Memory B cell (primary cell): ENCODE data around the gene CDH15.
"Not testable (repeated sequence)": the region's sequence is repeated elsewhere in the genome, so short reads cannot be mapped to it uniquely, and the experiment has no call there.

Source experiments
- ATAC-seq: fragments of 150-1000 bp; cut with Tn5 transposase; 2 replicates; pipeline ENCODE4 v1.10.0; 2021; ENCODE audit warnings: low read depth, mild to moderate bottlenecking, moderate library complexity
- DNase-seq, 2 donors: peaks; one replicate each; pipeline ENCODE4 v3.0.0; 2022; ENCODE audit warnings: low spot score in 2 of 2
- H3K27ac Mint-ChIP-seq: one replicate; pipeline ENCODE4 v1.8.0; 2022; ENCODE audit warnings: mild to moderate bottlenecking, moderate library complexity, mixed read lengths
- H3K27me3 Mint-ChIP-seq: one replicate; pipeline ENCODE4 v1.8.0; 2022; ENCODE audit warnings: mixed read lengths
- H3K36me3 Mint-ChIP-seq: one replicate; pipeline ENCODE4 v1.8.0; 2022; ENCODE audit warnings: mild to moderate bottlenecking, mixed read lengths
- H3K4me1 Mint-ChIP-seq: one replicate; pipeline ENCODE4 v1.8.0; 2022; ENCODE audit warnings: mixed read lengths
- H3K4me3 Mint-ChIP-seq: one replicate; pipeline ENCODE4 v1.8.0; 2022; ENCODE audit warnings: mild to moderate bottlenecking, moderate library complexity, mixed read lengths
- H3K9me3 Mint-ChIP-seq: one replicate; pipeline ENCODE4 v1.8.0; 2022; ENCODE audit warnings: mixed read lengths

The CDH15 gene

GRCh38 chr16:89155851-89156739 lies 15.5 kb upstream of the CDH15 start:
- no peak for ATAC-seq

GRCh38 chr16:89156740-89157645 lies 14.6 kb upstream of the CDH15 start:
- Mint-ChIP-seq H3K27me3 (peaks cover 3% of the 10 kb centered on the region), H3K4me3 (no peak overlapping the region), H3K4me1 (peaks cover 27% of the 10 kb centered on the region), H3K27ac (no peak overlapping the region), H3K36me3 (no peaks in the 10 kb centered on the region), H3K9me3 (no peaks in the 10 kb centered on the region)
- no peak for ATAC-seq
- DNase-seq: no peak

More at GRCh38 chr16:89155851-89156739, 15.5 kb upstream of the CDH15 start:
- H3K4me1 Mint-ChIP-seq: peaks cover 23% of the 10 kb centered on the region
- DNase-seq: no peak
- H3K27ac Mint-ChIP-seq: no peak overlapping the region
- H3K27me3 Mint-ChIP-seq: no peaks in the 10 kb centered on the region
- H3K36me3 Mint-ChIP-seq: peaks cover 5% of the 10 kb centered on the region
- no peaks in the 10 kb centered on the region for H3K9me3 Mint-ChIP-seq
- no peak overlapping the region for H3K4me3 Mint-ChIP-seq

- Mint-ChIP-seq H3K4me1 (peaks cover 27% of the 10 kb centered on the region), H3K27me3 (peaks cover 6% of the 10 kb centered on the region), H3K36me3 (no peaks in the 10 kb centered on the region), H3K9me3 (no peaks in the 10 kb centered on the region), H3K4me3 (no peak overlapping the region), H3K27ac (no peak overlapping the region)
- DNase-seq: no peak
- ATAC-seq: no peak
These were observed 13.8 kb upstream of the CDH15 start for GRCh38 chr16:89157778-89158177.

- no peak overlapping the region for H3K4me3 Mint-ChIP-seq
- H3K4me1 Mint-ChIP-seq: peaks cover 27% of the 10 kb centered on the region
- H3K27me3 Mint-ChIP-seq: peaks cover 6% of the 10 kb centered on the region
- DNase-seq: no peak
- no peaks in the 10 kb centered on the region for H3K9me3 Mint-ChIP-seq
- no peak overlapping the region for H3K27ac Mint-ChIP-seq
- no peaks in the 10 kb centered on the region for H3K36me3 Mint-ChIP-seq
- no peak for ATAC-seq
These were observed 12.3 kb upstream of the CDH15 start for GRCh38 chr16:89159066-89159849.

- peaks cover 22% of the 10 kb centered on the region for H3K4me1 Mint-ChIP-seq
- no peak overlapping the region for H3K27ac Mint-ChIP-seq
- peaks cover 6% of the 10 kb centered on the region for H3K27me3 Mint-ChIP-seq
- H3K4me3 Mint-ChIP-seq: no peak overlapping the region
- H3K9me3 Mint-ChIP-seq: no peaks in the 10 kb centered on the region
- H3K36me3 Mint-ChIP-seq: no peaks in the 10 kb centered on the region
- DNase-seq (no peak), ATAC-seq (no peak)
These were observed 11.6 kb upstream of the CDH15 start for GRCh38 chr16:89159850-89160354.

GRCh38 chr16:89160977-89161701 lies 10.4 kb upstream of the CDH15 start:
- no peaks in the 10 kb centered on the region for H3K36me3 Mint-ChIP-seq
- DNase-seq (no peak), ATAC-seq (no peak)
- H3K27ac Mint-ChIP-seq: no peak overlapping the region
- H3K4me1 Mint-ChIP-seq: peaks cover 16% of the 10 kb centered on the region
- no peaks in the 10 kb centered on the region for H3K9me3 Mint-ChIP-seq
- no peak overlapping the region for H3K4me3 Mint-ChIP-seq
- peaks cover 10% of the 10 kb centered on the region for H3K27me3 Mint-ChIP-seq

GRCh38 chr16:89161763-89162713 lies 9.5 kb upstream of the CDH15 start:
- no peaks in the 10 kb centered on the region for H3K9me3 Mint-ChIP-seq
- ATAC-seq (peak; percentile 82), DNase-seq (no peak)
- H3K27me3 Mint-ChIP-seq: peaks cover 13% of the 10 kb centered on the region
- no peak overlapping the region for H3K27ac Mint-ChIP-seq
- H3K36me3 Mint-ChIP-seq: no peaks in the 10 kb centered on the region
- H3K4me3 Mint-ChIP-seq: no peak overlapping the region
- H3K4me1 Mint-ChIP-seq: peaks cover 19% of the 10 kb centered on the region

- DNase-seq (no peak), ATAC-seq (no peak)
- Mint-ChIP-seq H3K4me1 (peaks cover 21% of the 10 kb centered on the region), H3K4me3 (no peak overlapping the region), H3K27ac (no peak overlapping the region), H3K36me3 (no peaks in the 10 kb centered on the region), H3K27me3 (peaks cover 13% of the 10 kb centered on the region), H3K9me3 (no peaks in the 10 kb centered on the region)
These were observed 8.3 kb upstream of the CDH15 start for GRCh38 chr16:89163297-89163696.

GRCh38 chr16:89164436-89164835 lies 7.1 kb upstream of the CDH15 start:
- Mint-ChIP-seq H3K36me3 (no peaks in the 10 kb centered on the region), H3K27ac (no peak overlapping the region), H3K9me3 (no peaks in the 10 kb centered on the region), H3K4me1 (peaks cover 19% of the 10 kb centered on the region), H3K27me3 (peaks cover 16% of the 10 kb centered on the region), H3K4me3 (no peak overlapping the region)
- ATAC-seq (no peak), DNase-seq (no peak)

GRCh38 chr16:89164847-89165680 lies 6.5 kb upstream of the CDH15 start:
- Mint-ChIP-seq H3K4me1 (peaks cover 19% of the 10 kb centered on the region), H3K9me3 (no peaks in the 10 kb centered on the region), H3K4me3 (peak overlapping the region; percentile 19), H3K27ac (no peak overlapping the region), H3K27me3 (peaks cover 16% of the 10 kb centered on the region), H3K36me3 (no peaks in the 10 kb centered on the region)
- no peak for DNase-seq
- ATAC-seq: no peak

- not testable (repeated sequence) for H3K9me3 Mint-ChIP-seq, DNase-seq, ATAC-seq, H3K36me3 Mint-ChIP-seq, H3K27ac Mint-ChIP-seq
- peaks cover 18% of the 10 kb centered on the region for H3K27me3 Mint-ChIP-seq
- H3K4me3 Mint-ChIP-seq: peak overlapping the region; percentile 19
- peaks cover 24% of the 10 kb centered on the region for H3K4me1 Mint-ChIP-seq
These were observed 5.9 kb upstream of the CDH15 start for GRCh38 chr16:89165681-89165979.
